SK-N-SH (cell line): Measurements from ENCODE around the gene RPL4.

ENCODE experiments used
- CTCF ChIP-seq: fragments of 200-600 bp; sonication (generic); IDR thresholded peaks from 2 replicates; pipeline ENCODE4 v1.6.1; 2017; ENCODE audit warnings: antibody characterized with exemption, mild to moderate bottlenecking, moderate library complexity
- EZH2phosphoT487 ChIP-seq: fragments of 200-600 bp; sonication (generic); IDR thresholded peaks from 2 replicates; pipeline ENCODE4 v1.6.1; 2017; ENCODE audit warnings: low read depth, mixed run types, mild to moderate bottlenecking, antibody characterized with exemption, moderate library complexity, borderline replicate concordance
- FOSL2 ChIP-seq: IDR thresholded peaks from 2 replicates; pipeline ENCODE4 v1.4.0; 2012; ENCODE audit warnings: low read depth, mild to moderate bottlenecking, moderate library complexity, borderline replicate concordance
- GABPA ChIP-seq: IDR thresholded peaks from 2 replicates; pipeline ENCODE4 v1.4.0; 2012; ENCODE audit warnings: low read depth, mild to moderate bottlenecking
- GATA2 ChIP-seq: sonication (generic); formaldehyde crosslinking; IDR thresholded peaks from 2 replicates; pipeline ENCODE4 v1.5.0; 2020; ENCODE audit warnings: mild to moderate bottlenecking, missing genetic modification reagents
- JUND ChIP-seq: IDR thresholded peaks from 2 replicates; pipeline ENCODE4 v1.4.0; 2012
- POLR2AphosphoS5 ChIP-seq: IDR thresholded peaks from 2 replicates; pipeline ENCODE4 v1.6.1; 2012; ENCODE audit warnings: low read depth, low read length
- SIN3A ChIP-seq: IDR thresholded peaks from 2 replicates; pipeline ENCODE4 v1.6.1; 2012; ENCODE audit warnings: low read depth, mild to moderate bottlenecking, low read length, moderate library complexity, borderline replicate concordance
- TEAD4 ChIP-seq: IDR thresholded peaks from 2 replicates; pipeline ENCODE4 v1.4.0; 2012; ENCODE audit warnings: mild to moderate bottlenecking, borderline replicate concordance; ENCODE audit not compliant: insufficient read depth

GRCh38 chr15:66483131-66483566 is 21.5 kb downstream of the RPL4 start:
- no peak for TF ChIP-seq CTCF
- TF ChIP-seq FOSL2 = no peak
- TF ChIP-seq GABPA = no peak
- no peak for TF ChIP-seq JUND
- no peak for TF ChIP-seq POLR2AphosphoS5
- TF ChIP-seq EZH2phosphoT487 = no peak
- no peak for TF ChIP-seq SIN3A
- no peak for TF ChIP-seq GATA2 (CRISPR knock-in tag)
- TF ChIP-seq TEAD4 = no peak
